ENCODE measurements around the gene ZNF683. TPM values are rescaled to one million over a fixed set of nuclear protein-coding genes. Genes with fewer than 3 reads are reported as not detected.

ZNF683 gene
- total RNA-seq, 1 donor, result not detected

GRCh38 chr1:26384076-26384475, 11.5 kb upstream of the ZNF683 start:
- DNase-seq (ENCODE audit: insufficient read length, low spot score, missing footprints), result no peak
- Histone ChIP-seq H3K27me3 (ENCODE audit: insufficient read depth, low read length) (no peaks in the 10 kb centered on the region), H3K4me3 (ENCODE audit: insufficient read depth, low read length) (no peak overlapping the region), H3K4me2 (ENCODE audit: insufficient read depth, low read length) (no peak overlapping the region), H3K9me3 (ENCODE audit: low read depth, low read length) (no peaks in the 10 kb centered on the region), H2AFZ (ENCODE audit: low read length) (no peak overlapping the region), H3K36me3 (ENCODE audit: insufficient read depth, low read length) (no peaks in the 10 kb centered on the region), H4K20me1 (ENCODE audit: insufficient read depth, low read length) (no peaks in the 10 kb centered on the region), H3K4me1 (ENCODE audit: insufficient read depth, low read length) (peaks cover 20% of the 10 kb centered on the region), H3K79me2 (ENCODE audit: insufficient read depth, low read length) (no peaks in the 10 kb centered on the region), H3K27ac (ENCODE audit: low read depth, low read length) (no peak overlapping the region)
- TF ChIP-seq CTCF (IDR thresholded peaks at IDR 0.05; ENCODE audit: extremely low read depth, low read depth, low read length), result no peak

DNA sequence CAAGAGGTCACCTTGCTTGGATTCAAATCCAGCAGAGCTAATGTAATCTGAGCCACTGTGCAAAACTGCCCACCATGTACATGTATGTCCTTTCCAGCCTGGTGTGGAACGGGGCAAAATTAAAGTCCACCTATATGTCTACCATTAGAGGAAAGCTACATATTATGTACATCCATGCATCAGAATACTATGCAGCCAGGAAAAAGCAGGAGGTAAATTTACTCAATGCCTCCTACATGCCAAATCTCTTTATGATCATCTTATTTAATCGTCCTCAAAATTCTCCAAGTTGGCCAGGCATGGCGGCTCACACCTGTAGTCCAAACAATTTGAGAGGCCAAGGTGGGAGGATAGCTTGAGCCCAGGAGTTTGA, 6.3 kb upstream of the ZNF683 start:
- no peak overlapping the region for H3K4me2 ChIP-seq (ENCODE audit: insufficient read depth, low read length)
- no peaks in the 10 kb centered on the region for H3K79me2 ChIP-seq (ENCODE audit: insufficient read depth, low read length)
- no peaks in the 10 kb centered on the region for H4K20me1 ChIP-seq (ENCODE audit: insufficient read depth, low read length)
- no peak overlapping the region for H3K4me3 ChIP-seq (ENCODE audit: insufficient read depth, low read length)
- H3K27ac ChIP-seq (ENCODE audit: low read depth, low read length), result no peak overlapping the region
- peaks cover 13% of the 10 kb centered on the region for H3K4me1 ChIP-seq (ENCODE audit: insufficient read depth, low read length)
- no peaks in the 10 kb centered on the region for H3K9me3 ChIP-seq (ENCODE audit: low read depth, low read length)
- H3K27me3 ChIP-seq (ENCODE audit: insufficient read depth, low read length), result no peaks in the 10 kb centered on the region
- peak; percentile 21 for DNase-seq (ENCODE audit: insufficient read length, low spot score, missing footprints)
- H2AFZ ChIP-seq (ENCODE audit: low read length), result no peak overlapping the region
- TF ChIP-seq CTCF (IDR thresholded peaks at IDR 0.05; ENCODE audit: extremely low read depth, low read depth, low read length), result no peak
- no peaks in the 10 kb centered on the region for H3K36me3 ChIP-seq (ENCODE audit: insufficient read depth, low read length)

GRCh38 chr1:26378088-26378878, 5.7 kb upstream of the ZNF683 start:
- Histone ChIP-seq H3K27ac (ENCODE audit: low read depth, low read length) (peak overlapping the region; percentile 75), H2AFZ (ENCODE audit: low read length) (peak overlapping the region; percentile 71), H4K20me1 (ENCODE audit: insufficient read depth, low read length) (no peaks in the 10 kb centered on the region), H3K36me3 (ENCODE audit: insufficient read depth, low read length) (no peaks in the 10 kb centered on the region), H3K4me3 (ENCODE audit: insufficient read depth, low read length) (peak overlapping the region; percentile 45), H3K4me1 (ENCODE audit: insufficient read depth, low read length) (peaks cover 19% of the 10 kb centered on the region), H3K27me3 (ENCODE audit: insufficient read depth, low read length) (no peaks in the 10 kb centered on the region), H3K4me2 (ENCODE audit: insufficient read depth, low read length) (peak overlapping the region; percentile 74), H3K9me3 (ENCODE audit: low read depth, low read length) (no peaks in the 10 kb centered on the region), H3K79me2 (ENCODE audit: insufficient read depth, low read length) (no peaks in the 10 kb centered on the region)
- peak; percentile 92 for DNase-seq (ENCODE audit: insufficient read length, low spot score, missing footprints)
- TF ChIP-seq CTCF (IDR thresholded peaks at IDR 0.05; ENCODE audit: extremely low read depth, low read depth, low read length), result no peak

GRCh38 chr1:26376050-26376449, 3.5 kb upstream of the ZNF683 start:
- no peak overlapping the region for H3K4me2 ChIP-seq (ENCODE audit: insufficient read depth, low read length)
- no peak for TF ChIP-seq CTCF (IDR thresholded peaks at IDR 0.05; ENCODE audit: extremely low read depth, low read depth, low read length)
- H3K79me2 ChIP-seq (ENCODE audit: insufficient read depth, low read length), result no peaks in the 10 kb centered on the region
- H4K20me1 ChIP-seq (ENCODE audit: insufficient read depth, low read length), result no peaks in the 10 kb centered on the region
- peaks cover 20% of the 10 kb centered on the region for H3K4me1 ChIP-seq (ENCODE audit: insufficient read depth, low read length)
- no peaks in the 10 kb centered on the region for H3K36me3 ChIP-seq (ENCODE audit: insufficient read depth, low read length)
- H3K27ac ChIP-seq (ENCODE audit: low read depth, low read length), result no peak overlapping the region
- no peak for DNase-seq (ENCODE audit: insufficient read length, low spot score, missing footprints)
- no peaks in the 10 kb centered on the region for H3K27me3 ChIP-seq (ENCODE audit: insufficient read depth, low read length)
- H3K4me3 ChIP-seq (ENCODE audit: insufficient read depth, low read length), result no peak overlapping the region
- no peaks in the 10 kb centered on the region for H3K9me3 ChIP-seq (ENCODE audit: low read depth, low read length)
- H2AFZ ChIP-seq (ENCODE audit: low read length), result no peak overlapping the region
